NCI-H1436 treated with DMSO at 0.1 percent for 48 hours (cell line): Measurements from ENCODE around the gene DLGAP1.
A peak's percentile ranks its signal among the peaks of the same experiment; 100 is the strongest.

Experiments
- DNase-seq: peaks from one replicate; lab custom pipeline; 2025; lab: John Stamatoyannopoulos, UW

Gene DLGAP1

GRCh38 chr18:3995476-3996102, 459.5 kb downstream of the DLGAP1 start:
- DNase-seq, result peak; percentile 9

DNA sequence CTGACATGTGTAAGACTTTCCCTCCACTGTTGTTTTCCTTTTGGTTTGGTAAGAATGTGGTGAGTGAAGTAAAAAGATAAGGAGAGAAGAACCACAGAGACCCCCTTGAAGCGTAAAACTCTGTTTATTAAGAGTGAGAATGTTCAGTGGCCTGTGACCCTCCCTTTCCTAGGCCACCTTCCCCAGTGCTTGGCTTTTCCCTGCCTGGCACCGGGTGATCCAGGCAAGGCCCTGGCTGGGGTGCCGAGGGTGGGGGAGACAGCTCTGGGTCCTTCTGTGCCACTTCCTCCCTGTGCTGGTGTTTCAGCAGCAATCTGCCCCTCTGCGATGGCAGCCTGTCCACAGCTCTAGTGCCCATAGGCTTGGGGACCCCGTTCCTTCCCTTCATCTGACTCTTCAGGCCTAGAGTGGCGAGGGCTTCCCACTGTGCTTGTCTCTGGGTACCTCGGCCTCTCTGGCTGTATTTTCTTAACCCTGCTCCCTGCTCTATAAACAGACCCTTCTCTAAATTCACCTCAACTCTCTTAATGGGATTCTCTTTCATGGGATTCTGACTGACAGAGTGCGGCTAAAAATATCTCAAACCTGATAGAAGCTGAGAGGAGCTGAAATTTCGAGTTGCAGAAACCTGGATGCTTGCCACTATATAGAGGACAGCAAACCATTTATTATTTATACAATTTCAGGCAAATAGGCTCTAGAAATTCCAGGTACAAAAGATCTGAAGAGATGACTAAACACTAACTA, 461.0 kb downstream of the DLGAP1 start:
- DNase-seq, result no peak

DNA sequence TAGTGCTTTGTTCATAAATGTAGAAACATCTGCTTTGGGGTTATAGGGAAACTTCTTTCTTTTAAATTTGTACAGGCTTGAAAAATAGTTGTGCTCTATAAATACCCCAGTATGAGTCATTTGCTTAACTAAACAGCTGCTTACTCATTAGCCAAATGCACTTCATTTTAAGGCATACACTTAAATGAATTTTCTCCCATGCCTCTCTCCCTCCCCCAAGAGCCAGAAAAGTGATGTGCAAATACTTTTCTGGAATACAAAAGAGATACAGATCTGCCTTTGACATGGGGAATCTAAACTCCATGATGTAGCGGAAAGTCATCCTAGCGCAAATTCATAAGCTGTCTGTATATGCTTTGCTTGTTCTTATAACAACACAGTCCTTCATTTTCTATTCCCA, 469.4 kb downstream of the DLGAP1 start:
- DNase-seq, result no peak

DNA sequence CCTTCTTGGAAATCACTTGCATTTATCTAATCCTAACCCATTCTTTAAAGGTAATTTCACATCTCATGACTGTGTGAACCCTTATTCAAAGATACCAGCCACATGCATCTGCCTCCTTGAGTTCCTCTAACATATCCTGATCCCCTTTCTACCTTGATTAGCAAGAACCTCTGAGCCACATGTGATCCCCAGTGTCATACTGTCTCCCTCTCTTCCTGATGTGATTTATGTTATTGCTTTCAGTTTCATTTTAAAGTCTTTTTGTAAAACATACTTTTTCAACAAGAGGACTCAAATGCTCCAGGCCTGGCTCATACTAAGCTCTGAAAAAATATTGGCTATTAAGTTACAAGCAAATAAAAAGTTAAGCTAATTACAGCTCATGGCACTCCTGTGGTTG, 470.1 kb downstream of the DLGAP1 start:
- no peak for DNase-seq

DNA sequence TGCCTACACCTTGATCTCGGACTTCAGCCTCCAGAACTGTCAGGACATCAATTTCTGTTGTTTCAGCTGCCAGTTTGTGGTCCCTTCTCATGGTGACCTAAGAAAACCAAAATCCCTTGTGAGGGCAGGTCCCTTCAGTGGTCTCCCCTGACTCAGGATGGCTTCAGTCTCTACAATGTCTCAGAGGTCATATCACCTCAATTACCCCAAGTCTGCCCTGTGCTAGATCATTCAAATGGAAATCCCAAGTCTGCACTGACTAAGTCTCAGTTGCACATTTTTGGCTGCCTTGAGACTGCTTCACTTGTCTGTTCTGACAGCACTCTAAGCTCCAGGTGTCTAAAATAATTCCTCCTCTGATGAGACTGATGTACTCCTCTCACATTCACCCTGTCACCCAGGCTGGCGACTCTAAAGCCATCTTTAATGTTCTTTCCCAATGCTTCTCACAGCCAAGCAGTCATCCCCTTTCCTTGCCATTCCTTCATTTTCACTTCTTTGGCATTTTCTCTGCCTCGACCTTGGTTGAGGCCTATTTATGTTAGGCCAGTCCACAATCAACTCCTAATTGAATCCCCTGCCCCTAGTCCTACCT, 470.8 kb downstream of the DLGAP1 start:
- DNase-seq, result no peak

DNA sequence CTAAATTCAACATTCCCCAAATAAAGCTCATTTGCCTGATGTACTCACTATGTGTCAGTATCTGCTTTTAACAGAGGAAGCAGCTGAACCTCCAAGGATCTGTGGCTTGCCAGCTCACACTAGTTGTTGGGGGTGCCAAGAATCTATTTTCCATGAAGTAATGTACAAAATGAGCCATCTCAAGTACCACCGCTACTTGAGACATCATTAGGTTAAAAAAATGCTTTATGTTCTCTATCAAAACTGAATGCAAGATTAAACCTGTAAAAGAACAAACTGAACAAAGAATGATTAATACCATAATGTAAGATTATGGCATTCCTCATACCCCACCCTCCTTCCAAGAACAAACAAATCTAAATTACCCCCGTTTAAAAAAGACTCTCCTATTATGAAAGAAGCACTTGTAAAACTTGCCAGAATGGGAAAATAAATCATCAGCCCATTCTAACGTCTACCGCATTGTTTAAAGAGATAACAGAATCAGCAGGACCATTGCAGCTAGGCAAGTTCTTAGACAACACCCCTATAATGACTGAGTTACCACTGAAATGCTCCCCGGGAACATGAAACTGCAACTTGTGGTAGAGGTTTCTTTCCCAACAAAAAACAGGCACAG, 471.6 kb downstream of the DLGAP1 start:
- no peak for DNase-seq

DNA sequence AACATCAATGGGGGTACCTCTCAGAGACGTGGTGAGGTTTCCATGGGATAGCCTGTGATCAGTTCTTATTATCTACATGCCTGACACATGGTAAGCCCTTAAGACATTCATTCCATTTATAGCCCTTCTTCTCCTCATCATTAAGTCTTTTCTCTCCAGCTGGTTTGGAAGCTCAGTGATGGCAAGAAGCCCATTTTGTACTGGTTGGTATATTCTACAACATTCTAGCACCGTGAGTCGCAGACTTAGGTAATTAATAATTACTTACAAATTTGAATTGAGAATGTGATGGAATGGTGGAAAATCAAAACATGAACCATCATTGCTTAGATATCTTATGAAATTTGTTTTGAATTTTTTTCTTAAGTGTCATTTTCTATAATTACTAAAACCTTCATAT, 472.6 kb downstream of the DLGAP1 start:
- DNase-seq, result no peak

DNA sequence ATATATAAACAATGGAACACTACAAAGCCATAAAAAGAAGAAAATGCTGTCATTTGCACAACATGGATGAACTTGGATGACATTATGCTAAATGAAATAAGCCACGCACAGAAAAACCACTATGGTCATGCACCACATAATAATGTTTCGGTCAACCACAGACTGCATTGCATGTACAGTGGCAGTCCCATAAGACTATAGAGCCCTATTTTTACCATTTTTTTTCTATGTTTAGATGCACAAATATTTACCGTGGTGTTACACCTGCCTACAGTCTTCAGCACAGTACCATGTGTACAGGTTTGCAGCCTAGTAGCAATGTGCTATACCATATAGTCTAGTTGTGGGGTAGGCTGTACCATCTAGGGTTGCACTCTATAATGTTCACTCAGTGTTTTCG, 476.1 kb downstream of the DLGAP1 start:
- no peak for DNase-seq

DNA sequence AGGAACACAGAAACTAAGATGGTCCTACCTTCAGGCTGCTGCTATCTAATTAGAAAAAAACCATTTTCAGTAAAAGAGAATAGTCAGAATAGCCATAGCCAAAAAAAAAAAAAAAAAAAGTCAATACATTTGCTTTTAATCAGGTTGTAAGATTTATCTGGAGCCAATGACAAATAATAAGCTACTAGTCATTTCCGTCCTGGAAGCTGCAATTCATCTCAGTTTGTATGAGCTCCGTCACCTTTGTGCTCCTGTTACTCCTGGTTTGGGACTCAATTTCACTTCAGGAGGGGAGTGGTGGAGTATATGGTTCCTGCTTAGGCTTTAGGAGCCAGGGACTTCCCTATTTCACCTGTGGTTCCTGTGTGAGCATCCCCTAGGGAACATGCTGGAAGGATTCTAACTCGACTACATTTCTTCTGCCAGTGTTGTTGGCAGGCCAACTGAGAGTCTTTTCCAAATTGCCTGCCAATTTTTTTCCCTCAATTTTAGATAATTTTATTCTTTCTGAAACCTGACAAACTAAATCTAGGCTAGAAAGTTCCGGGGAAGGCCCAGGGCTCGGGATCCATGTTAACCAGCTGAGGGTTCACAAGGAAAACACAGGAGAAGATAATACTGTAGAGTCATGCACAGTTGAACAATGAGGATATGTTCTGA, 481.8 kb downstream of the DLGAP1 start:
- no peak for DNase-seq

- DNase-seq, result no peak
Observed at GRCh38 chr18:3972291-3972930, 482.7 kb downstream of the DLGAP1 start.

DNA sequence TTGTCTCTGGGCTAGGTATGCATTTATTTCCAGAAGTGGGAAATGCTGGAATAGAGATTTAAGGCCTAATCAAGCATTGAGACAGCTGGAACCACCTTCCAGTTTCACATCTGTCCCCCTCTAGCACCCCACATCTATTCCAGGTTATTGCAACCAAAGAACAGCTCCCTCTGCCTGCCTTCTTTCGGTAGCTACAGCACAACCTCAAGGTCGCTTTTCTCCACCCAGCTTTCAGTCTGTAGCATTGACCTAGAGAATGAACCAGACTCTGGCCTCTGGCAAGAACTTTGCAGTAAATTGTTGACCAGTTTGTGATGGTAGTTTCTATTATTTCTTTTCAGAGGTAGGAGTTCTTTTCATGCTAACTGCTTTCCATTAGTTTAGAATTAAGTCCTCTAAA, 484.2 kb downstream of the DLGAP1 start:
- no peak for DNase-seq

GRCh38 chr18:3967359-3968180, 487.5 kb downstream of the DLGAP1 start:
- no peak for DNase-seq

DNA sequence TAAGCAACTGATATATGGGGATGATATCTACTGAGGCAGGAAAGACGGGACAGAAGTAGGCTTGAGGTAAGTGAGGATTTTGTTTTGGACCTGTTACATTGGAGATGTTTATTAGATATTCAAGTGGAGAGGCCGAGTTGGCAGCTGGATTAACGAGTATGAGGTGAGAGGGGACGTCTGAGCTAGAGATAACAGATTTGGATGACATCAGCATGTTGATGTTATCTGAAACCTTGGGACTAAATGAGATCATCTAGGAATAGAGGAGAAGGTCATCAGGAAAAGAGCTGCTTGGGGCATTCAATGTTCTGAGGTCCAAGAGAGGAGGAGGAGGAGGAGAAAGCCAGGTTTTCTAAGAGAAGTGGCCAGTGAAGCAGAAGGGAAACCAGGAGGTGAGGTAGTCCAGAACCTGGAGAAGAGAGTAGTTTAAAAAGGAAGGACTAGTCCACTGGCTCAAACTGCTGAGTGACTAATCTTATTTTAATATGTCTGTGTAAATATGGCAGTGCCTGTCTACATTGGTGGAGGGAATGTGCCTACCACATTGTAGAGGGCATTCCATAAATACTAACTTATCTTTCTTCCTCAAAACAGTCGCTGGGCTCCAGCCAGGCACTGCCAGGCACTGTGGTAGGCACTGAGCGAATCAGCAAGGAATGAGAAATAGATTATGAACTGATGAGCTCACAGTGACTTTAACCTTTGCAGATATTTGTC, 488.3 kb downstream of the DLGAP1 start:
- no peak for DNase-seq

DNA sequence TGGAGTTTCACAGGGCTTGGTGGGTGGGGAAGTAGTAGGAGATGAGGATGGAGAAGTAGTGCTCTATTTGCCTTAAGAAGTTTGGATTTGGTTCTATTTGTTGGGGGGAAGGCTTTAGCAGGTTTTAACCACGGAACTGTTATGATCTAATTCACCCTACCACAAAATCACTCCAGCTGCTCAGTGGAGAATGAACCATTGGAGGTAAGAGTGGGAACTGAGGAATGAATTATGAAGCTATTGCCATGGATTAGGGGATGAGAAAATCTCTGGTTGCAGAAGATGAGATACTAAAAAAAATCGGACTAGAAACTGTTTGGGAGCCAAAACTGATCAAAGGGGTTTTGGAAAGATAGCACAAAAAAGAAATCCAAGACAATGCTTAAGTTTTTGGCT, 488.9 kb downstream of the DLGAP1 start:
- no peak for DNase-seq

DNA sequence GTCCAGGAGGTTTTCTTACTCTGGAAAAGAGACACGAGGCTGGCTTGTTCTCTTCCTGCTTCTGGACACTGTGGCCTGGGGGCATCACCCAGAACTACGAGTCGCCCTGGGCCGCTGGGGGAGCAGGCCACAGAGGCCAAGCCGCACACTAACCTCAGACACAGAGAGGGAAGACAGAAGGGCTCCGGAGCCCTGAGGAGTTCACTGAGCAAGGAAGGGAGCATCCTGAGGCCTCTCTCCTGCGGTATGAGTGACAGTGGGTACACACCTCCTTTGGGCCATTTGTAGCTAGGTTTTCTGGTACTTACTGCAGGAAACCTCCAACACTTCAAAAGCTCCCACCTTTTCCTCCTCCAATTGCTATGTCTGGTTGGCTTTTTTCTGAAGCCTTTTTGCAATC, 494.1 kb downstream of the DLGAP1 start:
- no peak for DNase-seq

DNA sequence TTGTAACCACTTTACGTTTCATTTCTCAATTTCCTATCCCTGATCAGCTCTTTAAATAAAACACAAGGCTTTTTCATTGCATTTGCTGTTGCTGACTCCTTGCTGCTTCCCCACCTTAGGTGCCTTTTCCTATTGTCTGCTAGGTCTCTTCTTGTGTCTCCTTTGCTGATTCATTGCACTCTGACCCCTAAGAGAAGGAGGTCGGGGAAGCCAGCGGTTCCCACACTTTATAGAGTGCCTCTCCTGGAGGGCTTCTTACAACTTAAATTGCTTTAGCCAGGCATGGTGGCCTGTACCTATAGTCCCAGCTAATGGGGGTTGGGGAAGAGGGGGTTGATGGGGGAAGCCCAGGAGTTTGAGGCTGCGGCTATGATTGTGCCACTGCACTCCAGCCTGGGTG, 495.0 kb downstream of the DLGAP1 start:
- no peak for DNase-seq

GRCh38 chr18:3952031-3952430, 503.1 kb downstream of the DLGAP1 start:
- DNase-seq, result no peak

GRCh38 chr18:3950668-3951404, 504.3 kb downstream of the DLGAP1 start:
- DNase-seq, result no peak

DNA sequence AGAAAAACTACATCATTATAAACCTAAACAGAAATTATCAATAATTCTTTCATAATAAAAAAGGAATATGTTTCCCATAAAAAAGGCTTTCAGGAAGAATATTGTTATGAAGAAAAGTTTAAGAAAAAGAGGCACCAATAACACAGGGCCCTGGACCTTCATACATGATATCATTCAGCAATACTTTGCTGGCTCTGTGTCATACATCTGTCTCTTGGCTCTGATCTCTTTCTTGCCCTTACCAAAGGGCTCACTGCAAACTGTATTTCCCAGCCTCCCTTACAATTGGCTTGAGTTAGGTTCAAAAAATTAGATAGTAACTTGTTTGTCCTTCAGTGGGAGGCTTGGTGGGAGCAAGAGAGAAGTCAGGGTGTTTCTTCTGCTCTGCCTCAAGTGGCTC, 506.1 kb downstream of the DLGAP1 start:
- no peak for DNase-seq

DNA sequence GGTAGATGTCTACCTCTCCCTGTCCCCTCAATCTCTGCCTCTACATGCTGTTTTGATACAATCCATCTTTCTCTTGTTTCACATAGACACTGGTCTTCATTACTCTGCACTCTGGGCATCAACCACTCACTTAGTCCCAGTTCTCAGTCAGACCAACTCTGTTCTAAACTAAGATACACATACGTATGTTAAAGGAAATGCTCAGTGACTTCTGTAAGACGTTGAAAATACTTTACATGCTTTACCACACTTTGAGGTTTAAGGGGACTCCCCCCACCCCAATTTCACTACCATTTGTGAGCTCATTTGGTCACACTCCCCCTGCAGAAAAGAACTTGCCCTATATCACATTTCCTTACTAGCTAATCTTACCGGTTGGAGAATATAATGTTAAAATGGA, 507.7 kb downstream of the DLGAP1 start:
- DNase-seq, result no peak
